CD4-positive, CD25-positive, alpha-beta regulatory T cell (primary cell): ENCODE data around the gene CASS4. TPM values are rescaled to one million over a fixed set of nuclear protein-coding genes. Genes with fewer than 3 reads are reported as not detected.
A peak's percentile ranks its signal among the peaks of the same experiment; 100 is the strongest.

Experiments used
- ATAC-seq, 2 donors: fragments of 150-1000 bp; cut with Tn5 transposase; one replicate each; pipeline ENCODE4 v1.10.0; 2021; ENCODE audit warnings: low read depth in 2 of 2, moderate number of reproducible peaks in 2 of 2, moderate library complexity in 1 of 2
- DNase-seq, 3 donors: peaks; one replicate each; pipeline versions ENCODE4 v3.0.0 to v3.0.0-alpha.2; 2012 to 2022; ENCODE audit warnings: mixed read lengths in 1 of 3
- H3K27ac ChIP-seq: one replicate; pipeline ENCODE4 v1.7.0; 2013; ENCODE audit warnings: mild to moderate bottlenecking, low read length; ENCODE audit not compliant: insufficient read depth, poor library complexity, severe bottlenecking
- H3K27me3 ChIP-seq: one replicate; pipeline ENCODE4 v1.7.0; 2013; ENCODE audit warnings: low read length; ENCODE audit not compliant: control insufficient read depth, insufficient read depth
- H3K36me3 ChIP-seq: one replicate; pipeline ENCODE4 v1.7.0; 2013; ENCODE audit warnings: mild to moderate bottlenecking, low read length, moderate library complexity; ENCODE audit not compliant: control insufficient read depth, insufficient read depth
- H3K4me1 ChIP-seq: 2 replicates; pipeline ENCODE4 v1.7.0; 2013; ENCODE audit warnings: mild to moderate bottlenecking, low read length; ENCODE audit not compliant: insufficient read depth, control insufficient read depth, poor library complexity, severe bottlenecking
- H3K4me3 ChIP-seq: one replicate; pipeline ENCODE4 v1.7.0; 2013; ENCODE audit warnings: low read depth, mild to moderate bottlenecking, low read length, moderate library complexity
- H3K9me3 ChIP-seq, 2 experiments: 1 replicate in 1 of 2; 2 replicates in 1 of 2; pipeline ENCODE4 v1.7.0; 2013; ENCODE audit warnings: low read length in 2 of 2, mild to moderate bottlenecking in 1 of 2, moderate library complexity in 1 of 2; ENCODE audit not compliant: control insufficient read depth in 2 of 2
- H3K27ac Mint-ChIP-seq, 3 donors: one replicate each; pipeline ENCODE4 v1.8.0; 2020 to 2022; ENCODE audit warnings: mild to moderate bottlenecking in 3 of 3, mixed read lengths in 3 of 3, moderate library complexity in 2 of 3
- H3K27me3 Mint-ChIP-seq: one replicate; pipeline ENCODE4 v1.8.0; 2022; ENCODE audit warnings: mild to moderate bottlenecking, mixed read lengths
- H3K36me3 Mint-ChIP-seq: one replicate; pipeline ENCODE4 v1.8.0; 2020; ENCODE audit warnings: mixed read lengths
- H3K4me1 Mint-ChIP-seq, 4 donors: one replicate each; pipeline ENCODE4 v1.8.0; 2020 to 2022; ENCODE audit warnings: mixed read lengths in 4 of 4, mild to moderate bottlenecking in 1 of 4
- H3K4me3 Mint-ChIP-seq, 4 donors: one replicate each; pipeline ENCODE4 v1.8.0; 2020 to 2022; ENCODE audit warnings: mild to moderate bottlenecking in 4 of 4, mixed read lengths in 4 of 4, moderate library complexity in 3 of 4
- H3K9me3 Mint-ChIP-seq, 7 donors: one replicate each; pipeline ENCODE4 v1.8.0; 2020 to 2022; ENCODE audit warnings: mixed read lengths in 7 of 7, mild to moderate bottlenecking in 3 of 7, moderate library complexity in 2 of 7
- polyA plus RNA-seq, 4 donors: library from polyadenylated mRNA; unstranded; fragments of 300-500 nt; fragmentation: Illumina TruSeq; gene quantifications; one replicate each; pipeline ENCODE4 v1.2.3, GENCODE V29; 2021
- total RNA-seq: library from RNA; stranded (reverse); gene quantifications from one replicate; pipeline ENCODE4 v1.2.3, GENCODE V29; 2022

CASS4 gene, protein sequence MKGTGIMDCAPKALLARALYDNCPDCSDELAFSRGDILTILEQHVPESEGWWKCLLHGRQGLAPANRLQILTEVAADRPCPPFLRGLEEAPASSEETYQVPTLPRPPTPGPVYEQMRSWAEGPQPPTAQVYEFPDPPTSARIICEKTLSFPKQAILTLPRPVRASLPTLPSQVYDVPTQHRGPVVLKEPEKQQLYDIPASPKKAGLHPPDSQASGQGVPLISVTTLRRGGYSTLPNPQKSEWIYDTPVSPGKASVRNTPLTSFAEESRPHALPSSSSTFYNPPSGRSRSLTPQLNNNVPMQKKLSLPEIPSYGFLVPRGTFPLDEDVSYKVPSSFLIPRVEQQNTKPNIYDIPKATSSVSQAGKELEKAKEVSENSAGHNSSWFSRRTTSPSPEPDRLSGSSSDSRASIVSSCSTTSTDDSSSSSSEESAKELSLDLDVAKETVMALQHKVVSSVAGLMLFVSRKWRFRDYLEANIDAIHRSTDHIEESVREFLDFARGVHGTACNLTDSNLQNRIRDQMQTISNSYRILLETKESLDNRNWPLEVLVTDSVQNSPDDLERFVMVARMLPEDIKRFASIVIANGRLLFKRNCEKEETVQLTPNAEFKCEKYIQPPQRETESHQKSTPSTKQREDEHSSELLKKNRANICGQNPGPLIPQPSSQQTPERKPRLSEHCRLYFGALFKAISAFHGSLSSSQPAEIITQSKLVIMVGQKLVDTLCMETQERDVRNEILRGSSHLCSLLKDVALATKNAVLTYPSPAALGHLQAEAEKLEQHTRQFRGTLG
- total RNA-seq = 9.8 TPM
- polyA plus RNA-seq = 1 to 10 TPM in 3 of 4 donors, under 1 TPM in 1; 0.96 to 4.0 (median 2.9) TPM

- Histone ChIP-seq H3K9me3 (no peaks in the 10 kb centered on the region), H3K4me3 (peak within 1 kb of the TSS; percentile 81), H3K36me3 (peaks cover 12% of the 10 kb centered on the region), H3K27ac (peak within 1 kb of the TSS; percentile 78), H3K27me3 (no peaks in the 10 kb centered on the region), H3K4me1 (peaks cover 32% of the 10 kb centered on the region)
- Mint-ChIP-seq H3K4me1 (peaks cover 7 to 41% (median 37%) of the 10 kb centered on the region in 4 donors), H3K27ac (peak within 1 kb of the TSS; percentile 86 to 97 (median 91)), H3K36me3 (peaks cover 21% of the 10 kb centered on the region), H3K27me3 (no peaks in the 10 kb centered on the region), H3K4me3 (peak within 1 kb of the TSS; percentile 83 to 94 (median 86)), H3K9me3 (no peaks in the 10 kb centered on the region)
- ATAC-seq (peak; percentile 71 to 79), DNase-seq (peak in 2 of 3 donors; percentile 62 to 67)
These were observed at the start of gene CASS4 for GRCh38 chr20:56411759-56412472. Gene CASS4, plus strand, starts transcription at chr20:56412260. Its CDS starts 199 bp downstream, at chr20:56412459.

DNA sequence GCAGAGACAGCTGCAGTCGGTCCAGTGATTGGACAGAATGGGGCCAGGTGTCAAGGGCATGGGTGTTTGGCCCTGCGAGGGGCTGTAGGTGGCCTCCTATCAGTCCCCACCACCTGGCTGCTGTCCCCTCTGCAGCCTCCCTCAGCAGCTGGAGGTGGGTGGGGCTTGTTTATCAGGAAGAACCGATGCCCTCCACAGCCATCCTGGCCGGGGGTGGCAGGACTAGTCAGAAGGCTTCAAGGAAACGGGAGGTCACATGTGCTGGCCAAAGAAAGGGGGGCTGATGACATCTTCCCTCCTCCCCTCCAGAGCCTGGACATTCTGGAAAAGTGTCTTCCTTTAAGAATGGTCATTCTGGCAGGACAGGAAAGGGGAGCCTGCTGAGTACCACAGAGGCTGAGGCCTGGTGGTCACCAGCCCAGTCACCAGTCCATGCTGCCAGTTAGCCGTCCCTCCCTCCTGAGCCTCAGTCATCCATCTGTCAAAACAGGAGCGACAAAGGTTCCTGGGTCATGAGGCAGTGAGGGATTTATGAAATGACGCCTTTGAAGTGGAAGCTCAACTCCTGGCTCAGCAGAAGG lies 49.1 kb upstream of the CASS4 start:
- H3K27me3 Mint-ChIP-seq = no peaks in the 10 kb centered on the region
- H3K9me3 Mint-ChIP-seq = no peaks in the 10 kb centered on the region
- Histone ChIP-seq H3K36me3 (peaks cover 21% of the 10 kb centered on the region), H3K27ac (no peak overlapping the region), H3K4me3 (no peak overlapping the region), H3K4me1 (peaks cover 9% of the 10 kb centered on the region), H3K9me3 (no peaks in the 10 kb centered on the region), H3K27me3 (no peaks in the 10 kb centered on the region)
- H3K4me3 Mint-ChIP-seq = peak overlapping the region in 1 of 4 donors; percentile 54
- no peak for DNase-seq
- peaks cover 5 to 29% (median 22%) of the 10 kb centered on the region in 4 donors for H3K4me1 Mint-ChIP-seq
- ATAC-seq = no peak
- peaks cover 23% of the 10 kb centered on the region for H3K36me3 Mint-ChIP-seq
- no peak overlapping the region for H3K27ac Mint-ChIP-seq

- Histone ChIP-seq H3K27ac (no peak overlapping the region), H3K36me3 (peaks cover 21% of the 10 kb centered on the region), H3K27me3 (no peaks in the 10 kb centered on the region), H3K4me3 (no peak overlapping the region), H3K9me3 (no peaks in the 10 kb centered on the region), H3K4me1 (peaks cover 9% of the 10 kb centered on the region)
- ATAC-seq (no peak), DNase-seq (no peak)
- no peaks in the 10 kb centered on the region for H3K9me3 Mint-ChIP-seq
- peaks cover 5 to 26% (median 19%) of the 10 kb centered on the region in 4 donors for H3K4me1 Mint-ChIP-seq
- H3K4me3 Mint-ChIP-seq = no peak overlapping the region
- H3K27ac Mint-ChIP-seq = no peak overlapping the region
- H3K36me3 Mint-ChIP-seq = peaks cover 27% of the 10 kb centered on the region
- H3K27me3 Mint-ChIP-seq = no peaks in the 10 kb centered on the region
These were observed 48.6 kb upstream of the CASS4 start for GRCh38 chr20:56363491-56363890.

- Mint-ChIP-seq H3K36me3 (peaks cover 39% of the 10 kb centered on the region), H3K27ac (peak overlapping the region in 1 of 3 donors; percentile 31), H3K27me3 (no peaks in the 10 kb centered on the region), H3K4me1 (peaks cover 6 to 12% (median 8%) of the 10 kb centered on the region in 4 donors), H3K4me3 (no peak overlapping the region), H3K9me3 (no peaks in the 10 kb centered on the region)
- ATAC-seq (no peak), DNase-seq (no peak)
- H3K36me3 ChIP-seq = peaks cover 23% of the 10 kb centered on the region
- peaks cover 9% of the 10 kb centered on the region for H3K4me1 ChIP-seq
- H3K9me3 ChIP-seq = no peaks in the 10 kb centered on the region
- no peaks in the 10 kb centered on the region for H3K27me3 ChIP-seq
- no peak overlapping the region for H3K27ac ChIP-seq
- H3K4me3 ChIP-seq = no peak overlapping the region
These were observed 43.5 kb upstream of the CASS4 start for GRCh38 chr20:56368351-56369134.

DNA sequence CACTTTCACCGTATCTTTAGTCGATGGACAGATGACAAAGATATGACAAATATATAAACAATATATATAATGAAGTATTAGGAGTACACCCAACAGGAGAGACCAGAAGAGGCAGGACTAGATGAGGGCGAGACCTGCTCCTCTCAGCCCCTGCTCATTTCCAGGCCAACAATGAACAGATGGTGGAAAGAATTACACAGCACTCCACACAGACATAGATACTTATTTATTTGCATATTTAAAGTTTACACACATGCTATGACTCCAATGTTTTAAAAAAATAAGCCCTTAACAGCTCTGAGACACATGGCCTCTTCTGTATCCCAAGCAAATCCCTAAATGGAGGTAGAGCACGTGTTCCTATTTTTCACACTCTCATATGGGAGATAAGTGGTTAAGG lies 42.9 kb upstream of the CASS4 start:
- peaks cover 6 to 16% (median 10%) of the 10 kb centered on the region in 4 donors for H3K4me1 Mint-ChIP-seq
- peaks cover 37% of the 10 kb centered on the region for H3K36me3 Mint-ChIP-seq
- ATAC-seq (no peak), DNase-seq (no peak)
- Histone ChIP-seq H3K27ac (no peak overlapping the region), H3K4me1 (peaks cover 13% of the 10 kb centered on the region), H3K9me3 (no peaks in the 10 kb centered on the region), H3K4me3 (no peak overlapping the region), H3K36me3 (peaks cover 23% of the 10 kb centered on the region), H3K27me3 (no peaks in the 10 kb centered on the region)
- no peaks in the 10 kb centered on the region for H3K27me3 Mint-ChIP-seq
- H3K27ac Mint-ChIP-seq = peak overlapping the region in 1 of 3 donors; percentile 23
- H3K9me3 Mint-ChIP-seq = no peaks in the 10 kb centered on the region
- no peak overlapping the region for H3K4me3 Mint-ChIP-seq

GRCh38 chr20:56371977-56372376 lies 40.1 kb upstream of the CASS4 start:
- Mint-ChIP-seq H3K36me3 (peaks cover 26% of the 10 kb centered on the region), H3K27me3 (no peaks in the 10 kb centered on the region), H3K4me1 (peaks cover 14 to 34% (median 20%) of the 10 kb centered on the region in 4 donors), H3K4me3 (no peak overlapping the region), H3K9me3 (no peaks in the 10 kb centered on the region), H3K27ac (no peak overlapping the region)
- Histone ChIP-seq H3K4me3 (no peak overlapping the region), H3K27ac (no peak overlapping the region), H3K4me1 (peaks cover 22% of the 10 kb centered on the region), H3K9me3 (no peaks in the 10 kb centered on the region), H3K36me3 (peaks cover 5% of the 10 kb centered on the region), H3K27me3 (no peaks in the 10 kb centered on the region)
- DNase-seq = no peak
- no peak for ATAC-seq
